SK-N-SH (cell line): ENCODE measurements around the gene KIF6. TPM values are rescaled to one million over a fixed set of nuclear protein-coding genes. Genes with fewer than 3 reads are reported as not detected.

ENCODE experiments used
- CTCF ChIA-PET: fragments of 300-600, 350-600 bp; formaldehyde crosslinking; extraction: SDS; loops from one replicate; lab custom pipeline; 2021; lab: Yijun Ruan, JAX
- POLR2A ChIA-PET: fragments of 350-600 bp; sonication (Branson Sonifier 250); formaldehyde crosslinking; extraction: SDS; loops from one replicate; lab custom pipeline; 2020; ENCODE audit warnings: antibody characterized with exemption, inconsistent platforms; lab: Yijun Ruan, JAX
- DNase-seq: peaks from one replicate; pipeline ENCODE4 v3.0.0; 2012
- H2AFZ ChIP-seq: fragments of 200-600 bp; sonication (generic); 2 replicates; pipeline ENCODE4 v1.8.1; 2016; ENCODE audit warnings: antibody characterized with exemption, mild to moderate bottlenecking, low read depth
- H3F3A ChIP-seq: fragments of 200-600 bp; sonication (generic); replicated peaks from 2 replicates; pipeline ENCODE3; 2016; ENCODE audit warnings: antibody characterized with exemption, mild to moderate bottlenecking; ENCODE audit not compliant: insufficient read depth
- H3K27ac ChIP-seq, 2 experiments: fragments of 200-500 bp in 1 of 2; fragments of 200-600 bp in 1 of 2; sonication (Bioruptor generic) in 1 of 2; sonication (generic), shearing (Covaris generic) in 1 of 2; 2 replicates each; pipeline versions ENCODE4 v1.5.1 to v1.6.1; 2014 to 2016; ENCODE audit warnings: low read depth in 2 of 2, inconsistent platforms in 1 of 2, low read length in 1 of 2, mild to moderate bottlenecking in 1 of 2, mixed read lengths in 1 of 2
- H3K27me3 ChIP-seq: fragments of 200-600 bp; sonication (generic), shearing (Covaris generic); 2 replicates; pipeline ENCODE4 v1.6.1; 2016; ENCODE audit warnings: mixed run types; ENCODE audit not compliant: insufficient read depth
- H3K36me3 ChIP-seq, 2 experiments: fragments of 200-500 bp in 1 of 2; fragments of 200-600 bp in 1 of 2; sonication (Bioruptor generic) in 1 of 2; sonication (generic) in 1 of 2; replicated peaks in 1 of 2; 2 replicates each; pipeline versions ENCODE3 to v1.5.1; 2014 to 2016; ENCODE audit warnings: low read length in 1 of 2, mild to moderate bottlenecking in 1 of 2; ENCODE audit not compliant: insufficient read depth in 2 of 2, control insufficient read depth in 1 of 2
- H3K4me1 ChIP-seq, 2 experiments: fragments of 200-500 bp in 1 of 2; fragments of 200-600 bp in 1 of 2; sonication (Bioruptor generic) in 1 of 2; sonication (generic), shearing (Covaris generic) in 1 of 2; 2 replicates each; pipeline versions ENCODE4 v1.5.1 to v1.6.1; 2014 to 2016; ENCODE audit warnings: low read depth in 1 of 2, low read length in 1 of 2, mixed run types in 1 of 2; ENCODE audit not compliant: insufficient read depth in 2 of 2, control insufficient read depth in 1 of 2
- H3K4me2 ChIP-seq: fragments of 200-600 bp; sonication (generic), shearing (Covaris generic); 2 replicates; pipeline ENCODE4 v1.6.1; 2017; ENCODE audit warnings: mixed run types
- H3K4me3 ChIP-seq, 2 experiments: fragments of 200-500 bp in 1 of 2; fragments of 200-600 bp in 1 of 2; sonication (Bioruptor generic) in 1 of 2; sonication (generic), shearing (Covaris generic) in 1 of 2; 2 replicates each; pipeline versions ENCODE4 v1.5.1 to v1.8.1; 2014 to 2016; ENCODE audit warnings: low read depth in 2 of 2, inconsistent platforms in 1 of 2, low read length in 1 of 2, mild to moderate bottlenecking in 1 of 2, mixed read lengths in 1 of 2, moderate library complexity in 1 of 2
- H3K79me2 ChIP-seq: fragments of 200-600 bp; sonication (generic); 2 replicates; pipeline ENCODE4 v1.8.1; 2017; ENCODE audit warnings: mild to moderate bottlenecking; ENCODE audit not compliant: insufficient read depth
- H3K9ac ChIP-seq: fragments of 200-600 bp; sonication (generic); 2 replicates; pipeline ENCODE4 v1.6.1; 2017; ENCODE audit warnings: mixed run types
- H3K9me2 ChIP-seq: fragments of 200-600 bp; sonication (generic); 2 replicates; pipeline ENCODE4 v1.6.1; 2017; ENCODE audit warnings: mixed run types
- H3K9me3 ChIP-seq: fragments of 200-600 bp; sonication (generic); 2 replicates; pipeline ENCODE4 v1.6.1; 2017; ENCODE audit warnings: mixed run types, mild to moderate bottlenecking, moderate library complexity
- H4K20me1 ChIP-seq: fragments of 200-600 bp; sonication (generic); 2 replicates; pipeline ENCODE4 v1.6.1; 2017; ENCODE audit warnings: mild to moderate bottlenecking, mixed run types; ENCODE audit not compliant: insufficient read depth
- EZH2phosphoT487 ChIP-seq: fragments of 200-600 bp; sonication (generic); IDR thresholded peaks from 2 replicates; pipeline ENCODE4 v1.6.1; 2017; ENCODE audit warnings: low read depth, mixed run types, mild to moderate bottlenecking, antibody characterized with exemption, moderate library complexity, borderline replicate concordance
- FOXJ3 ChIP-seq: sonication (generic); formaldehyde crosslinking; IDR thresholded peaks from 2 replicates; pipeline ENCODE4 v1.5.1; 2020; ENCODE audit warnings: mild to moderate bottlenecking, missing genetic modification reagents
- FOXM1 ChIP-seq: IDR thresholded peaks from 2 replicates; pipeline ENCODE4 v1.4.0; 2012; ENCODE audit warnings: low read depth, mild to moderate bottlenecking
- GABPA ChIP-seq: IDR thresholded peaks from 2 replicates; pipeline ENCODE4 v1.4.0; 2012; ENCODE audit warnings: low read depth, mild to moderate bottlenecking
- IRF3 ChIP-seq: fragments of 150-350 bp; IDR thresholded peaks from 2 replicates; pipeline ENCODE4 v1.6.1; 2016; ENCODE audit warnings: mild to moderate bottlenecking, low read depth, low read length
- JUND ChIP-seq: IDR thresholded peaks from 2 replicates; pipeline ENCODE4 v1.4.0; 2012
- RAD21 ChIP-seq: IDR thresholded peaks from 2 replicates; pipeline ENCODE4 v1.6.1; 2012; ENCODE audit warnings: mild to moderate bottlenecking, low read length
- REST ChIP-seq: IDR thresholded peaks from 2 replicates; pipeline ENCODE4 v1.6.1; 2012; ENCODE audit warnings: mild to moderate bottlenecking, low read depth, low read length, moderate library complexity
- WGBS: methylation state at CpG from one replicate; pipeline ENCODE4 v1.1.6; 2017; ENCODE audit warnings: low lambda C conversion rate; 5-methylcytosine and 5-hydroxymethylcytosine counted together
- polyA plus RNA-seq, 3 experiments: library from polyadenylated mRNA; depleted of rRNA; stranded (reverse); fragments of >200 nt; gene quantifications; 2 replicates each; pipeline ENCODE4 v1.2.3, GENCODE V29; 2012

Gene KIF6
- polyA plus RNA-seq, 1 of the 3 experiments (the other 2 are of a cell fraction) = 0.13 TPM

GRCh38 chr6:39754514-39755115, 29.4 kb upstream of the KIF6 start:
- TF ChIP-seq IRF3 (no peak), GABPA (no peak), FOXM1 (no peak)
- Histone ChIP-seq H4K20me1 (no peaks in the 10 kb centered on the region), H3K9ac (no peak overlapping the region), H3K36me3 (no peaks in the 10 kb centered on the region), H2AFZ (no peak overlapping the region), H3K27me3 (no peaks in the 10 kb centered on the region), H3F3A (no peaks in the 10 kb centered on the region), H3K9me3 (no peaks in the 10 kb centered on the region), H3K79me2 (no peaks in the 10 kb centered on the region), H3K9me2 (no peaks in the 10 kb centered on the region), H3K4me3 (no peak overlapping the region), H3K4me2 (no peak overlapping the region), H3K27ac (no peak overlapping the region), H3K4me1 (no peaks in the 10 kb centered on the region)
- no peak for DNase-seq
- CTCF ChIA-PET = interaction anchor here (0.8 kb wide), 1 partner anchor 392 kb away, joined by 3 read pairs; no protein-coding TSS in a partner anchor
- WGBS = 37% methylated on average over 5 of the region's 5 CpGs
- POLR2A ChIA-PET = no interaction called here

GRCh38 chr6:39753725-39754045, 28.5 kb upstream of the KIF6 start:
- H3K27ac ChIP-seq = no peak overlapping the region
- H2AFZ ChIP-seq = no peak overlapping the region
- CTCF ChIA-PET = interaction anchor here (0.8 kb wide), 1 partner anchor 391 kb away, joined by 3 read pairs; no protein-coding TSS in a partner anchor
- H3K4me1 ChIP-seq = no peaks in the 10 kb centered on the region
- no peaks in the 10 kb centered on the region for H3K9me2 ChIP-seq
- H3K4me2 ChIP-seq = no peak overlapping the region
- no peak overlapping the region for H3K9ac ChIP-seq
- no peaks in the 10 kb centered on the region for H3F3A ChIP-seq
- TF ChIP-seq EZH2phosphoT487 = no peak
- TF ChIP-seq FOXJ3 (CRISPR knock-in tag) = no peak
- TF ChIP-seq REST = no peak
- TF ChIP-seq RAD21 = no peak
- no peak for TF ChIP-seq JUND
- no peaks in the 10 kb centered on the region for H3K79me2 ChIP-seq
- no peaks in the 10 kb centered on the region for H3K36me3 ChIP-seq
- 28% methylated on average over 3 of the region's 3 CpGs for WGBS
- POLR2A ChIA-PET = no interaction called here
- DNase-seq = no peak
- H4K20me1 ChIP-seq = no peaks in the 10 kb centered on the region
- no peak overlapping the region for H3K4me3 ChIP-seq
- H3K9me3 ChIP-seq = no peaks in the 10 kb centered on the region
- no peaks in the 10 kb centered on the region for H3K27me3 ChIP-seq
